ENCODE data around the gene FOS.

- TF ChIP-seq POLR2A (IDR thresholded peaks at IDR 0.05; ENCODE audit: low read length) (no peak), GATA1 (IDR thresholded peaks at IDR 0.05; ENCODE audit: low read depth, low read length) (no peak)
Observed at GRCh38 chr14:75317148-75317547, 38.5 kb downstream of the FOS start.

Measured in erythroblast (primary cell).